Hindlimb muscle (tissue), 1 donor: Measurements from ENCODE around the gene BAIAP3. TPM values are rescaled to one million over a fixed set of nuclear protein-coding genes. Genes with fewer than 3 reads are reported as not detected.

Experiments
- DNase-seq: peaks from one replicate; pipeline ENCODE4 v3.0.0-alpha.2; 2013
- polyA plus RNA-seq: library from polyadenylated mRNA; unstranded; fragments of 120-200 nt; gene quantifications from one replicate; pipeline ENCODE4 v1.2.1, GENCODE V29; 2013; ENCODE audit not compliant: insufficient read length

The BAIAP3 gene
- polyA plus RNA-seq, 1 donor, result 0.72 TPM

DNA sequence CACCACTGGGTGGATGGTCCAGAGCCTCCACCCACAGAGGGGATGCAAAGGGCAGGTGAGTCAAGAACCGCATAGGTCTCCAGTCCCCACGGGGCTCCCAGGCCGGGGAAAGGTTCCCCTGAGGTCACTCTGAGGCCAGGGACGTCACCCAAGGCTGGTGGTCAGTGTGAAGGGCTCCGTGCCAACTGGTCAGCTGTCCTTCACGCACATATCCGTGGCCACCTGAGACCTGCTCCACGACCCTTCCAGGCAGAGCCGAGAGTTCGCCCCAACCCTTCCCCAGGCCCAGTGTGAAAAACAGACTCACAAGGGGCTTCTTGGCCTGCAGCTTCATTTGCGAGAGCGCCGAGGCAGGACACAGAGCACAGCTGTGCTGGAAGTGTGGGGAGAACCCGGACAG is 15.5 kb downstream of the BAIAP3 start:
- no peak for DNase-seq

DNA sequence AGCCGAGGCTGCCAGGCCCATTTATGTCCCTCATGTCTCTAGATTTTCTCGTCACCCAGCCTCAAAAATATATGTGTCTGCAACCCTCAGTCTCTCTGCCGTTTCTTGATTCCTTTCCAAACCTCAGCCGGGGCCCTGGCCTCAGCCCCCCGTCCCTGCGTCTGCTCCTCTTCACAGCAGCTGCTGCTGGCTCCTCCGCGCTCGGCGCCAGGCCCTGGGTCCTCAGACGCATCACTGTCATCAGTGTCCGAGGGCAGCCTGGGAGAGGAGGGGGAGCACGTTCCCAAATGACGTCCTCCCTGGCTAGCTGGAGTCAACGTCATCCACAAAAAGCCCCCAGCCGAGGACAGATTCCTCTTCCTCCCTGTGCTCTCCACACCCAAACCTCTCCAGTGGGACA is 15.9 kb downstream of the BAIAP3 start:
- no peak for DNase-seq

DNA sequence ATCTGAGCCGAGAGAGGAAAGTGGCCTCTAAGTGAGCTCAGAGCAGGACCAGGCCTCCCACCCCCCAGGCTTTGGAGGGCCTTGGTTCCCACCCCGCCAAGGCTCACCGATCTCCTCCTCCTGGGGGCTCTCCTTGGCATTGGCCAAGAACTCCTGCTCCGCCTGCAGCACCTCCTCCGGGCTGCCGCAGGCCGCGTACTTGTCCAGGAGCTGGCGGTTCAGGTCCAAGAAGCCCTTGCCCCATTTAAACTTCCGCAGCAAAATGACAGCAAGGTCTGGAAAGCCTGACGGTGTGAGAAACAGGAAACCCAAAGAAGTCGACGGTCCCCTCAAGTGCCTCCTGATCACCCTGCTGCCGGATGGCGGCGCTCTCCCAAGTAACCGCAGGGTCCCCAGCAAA is 16.5 kb downstream of the BAIAP3 start:
- no peak for DNase-seq

DNA sequence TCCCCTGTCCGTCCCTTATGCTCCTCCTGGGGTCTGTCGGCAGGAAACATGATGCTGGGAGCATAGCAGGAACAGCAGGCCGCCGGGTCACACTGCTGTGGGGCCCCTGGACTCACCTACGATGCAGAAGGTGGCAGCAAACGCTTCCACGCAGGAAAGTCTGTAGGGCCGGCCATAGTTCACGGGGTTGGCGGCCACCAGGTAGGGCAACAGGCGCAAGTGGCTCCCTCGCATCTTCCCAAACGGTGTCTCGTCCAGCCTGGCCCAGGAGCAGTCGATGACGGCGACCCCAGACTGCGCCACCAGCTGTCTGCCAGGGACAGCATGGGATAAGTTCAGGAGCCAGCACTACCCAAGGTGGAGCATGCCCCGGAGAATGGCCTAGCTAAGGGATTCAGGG is 17.2 kb downstream of the BAIAP3 start:
- no peak for DNase-seq

DNA sequence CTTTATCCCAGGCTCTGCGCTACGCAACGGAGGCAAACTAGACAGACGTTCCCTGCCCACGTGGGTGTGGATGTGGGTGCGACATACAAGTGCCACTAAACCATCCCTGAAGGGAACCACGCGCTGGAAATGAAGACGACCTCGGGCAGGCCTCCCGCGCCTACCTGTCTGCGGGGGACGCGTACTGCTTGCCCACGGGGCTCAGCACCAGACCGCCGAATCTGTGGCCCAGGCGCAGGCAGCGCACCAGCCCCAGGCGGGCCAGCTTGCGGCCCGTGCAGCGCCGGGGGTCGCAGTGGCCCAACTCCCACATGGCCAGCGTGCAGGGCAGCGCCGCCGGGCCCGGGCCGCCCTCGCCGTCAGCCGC is 17.8 kb downstream of the BAIAP3 start:
- DNase-seq, result no peak

DNA sequence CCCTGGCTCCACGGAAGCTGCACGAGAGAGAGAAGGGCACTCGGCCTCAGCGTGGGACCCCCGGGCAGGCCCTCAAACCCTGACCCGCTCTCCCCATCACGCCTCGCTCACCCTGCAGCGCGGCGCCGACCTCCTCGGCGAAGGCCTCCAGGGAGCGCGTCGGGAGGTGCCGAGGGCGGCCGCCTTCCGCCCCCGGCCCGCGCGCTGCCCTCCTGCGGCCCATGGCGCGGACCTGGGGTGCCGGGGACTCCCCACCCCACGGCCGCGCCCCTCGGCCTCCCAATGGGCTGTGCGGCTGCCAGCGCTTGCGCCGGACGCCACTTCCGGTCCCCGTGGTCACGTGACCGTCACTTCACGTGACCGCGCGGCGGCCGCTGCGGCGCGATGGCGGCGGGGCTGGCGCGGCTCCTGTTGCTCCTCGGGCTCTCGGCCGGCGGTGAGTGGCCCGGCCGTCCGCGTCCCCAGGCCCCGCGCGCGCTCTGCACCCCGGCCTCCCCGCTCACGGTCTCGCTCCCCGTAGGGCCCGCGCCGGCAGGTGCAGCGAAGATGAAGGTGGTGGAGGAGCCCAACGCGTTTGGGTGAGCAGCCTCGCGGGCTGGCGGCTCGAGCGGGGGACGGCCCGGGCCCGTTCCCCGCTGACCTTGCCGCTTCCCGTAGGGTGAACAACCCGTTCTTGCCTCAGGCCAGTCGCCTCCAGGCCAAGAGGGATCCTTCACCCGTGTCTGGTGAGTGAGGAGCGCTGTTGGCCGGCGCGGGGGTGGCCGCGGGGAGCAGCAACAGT is 18.3 kb downstream of the BAIAP3 start, which contains the start of the genes GNPTG and TSR3:
Gene GNPTG, plus strand, starts transcription at position 350 of the 781 bp plus-strand sequence. Its CDS starts 35 bp downstream, at position 385.
Gene TSR3, minus strand, starts transcription at position 297 of the 781 bp plus-strand sequence. Its CDS starts 74 bp downstream, at position 223.
- peak; percentile 93 for DNase-seq

DNA sequence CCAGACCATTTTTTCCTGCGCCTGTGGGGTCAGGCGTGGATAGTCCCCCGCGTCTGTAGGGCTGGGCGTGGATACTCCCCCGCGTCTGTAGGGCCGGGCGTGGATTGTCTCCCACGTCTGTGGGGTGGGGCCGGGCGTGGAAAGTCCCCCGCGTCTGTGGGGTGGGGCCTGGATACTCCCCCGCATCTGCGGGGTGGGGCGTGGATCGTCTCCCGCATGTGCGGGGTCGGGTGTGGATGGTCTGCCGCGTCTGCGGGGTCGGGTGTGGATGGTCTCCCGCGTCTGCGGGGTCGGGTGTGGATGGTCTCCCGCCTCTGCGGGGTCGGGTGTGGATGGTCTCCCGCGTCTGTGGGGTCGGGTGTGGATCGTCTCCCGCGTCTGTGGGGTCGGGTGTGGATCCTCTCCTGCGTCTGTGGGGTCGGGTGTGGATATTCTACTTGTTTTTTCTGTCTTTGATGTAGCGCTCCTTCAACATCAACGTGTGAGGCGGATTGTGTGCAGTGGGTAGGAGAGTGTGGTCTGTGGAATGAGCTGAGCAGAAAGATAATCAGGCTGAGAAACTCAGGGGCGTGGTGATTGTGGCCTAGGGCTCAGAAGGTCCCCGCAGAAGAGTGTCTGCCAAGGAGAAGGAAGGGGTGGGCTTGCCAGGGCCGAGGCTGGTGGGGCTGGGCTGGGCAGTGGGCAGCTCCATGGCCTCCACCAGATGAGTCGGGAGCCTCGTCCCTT is 21.5 kb downstream of the BAIAP3 start:
- no peak for DNase-seq

DNA sequence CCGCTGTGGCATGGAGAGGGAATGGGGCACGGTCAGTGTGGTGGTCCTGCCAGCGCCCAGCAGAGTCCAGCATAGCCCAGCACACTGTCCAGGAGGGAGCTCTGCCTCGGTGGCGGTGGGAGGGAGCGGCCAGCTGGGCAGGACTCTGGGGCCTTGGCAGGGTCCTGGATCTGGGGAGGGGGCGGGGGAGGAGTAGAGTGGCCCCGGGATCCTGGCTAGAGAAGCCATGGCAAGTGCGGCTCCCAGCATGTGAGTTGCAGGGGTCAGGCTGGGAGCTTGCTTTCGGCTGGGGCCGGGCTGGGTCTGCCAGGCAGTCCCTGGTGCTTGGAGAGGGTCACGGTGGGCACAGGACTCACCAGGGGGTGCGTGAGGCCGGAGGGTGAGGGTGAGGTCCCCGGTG is 22.1 kb downstream of the BAIAP3 start:
- DNase-seq, result no peak

DNA sequence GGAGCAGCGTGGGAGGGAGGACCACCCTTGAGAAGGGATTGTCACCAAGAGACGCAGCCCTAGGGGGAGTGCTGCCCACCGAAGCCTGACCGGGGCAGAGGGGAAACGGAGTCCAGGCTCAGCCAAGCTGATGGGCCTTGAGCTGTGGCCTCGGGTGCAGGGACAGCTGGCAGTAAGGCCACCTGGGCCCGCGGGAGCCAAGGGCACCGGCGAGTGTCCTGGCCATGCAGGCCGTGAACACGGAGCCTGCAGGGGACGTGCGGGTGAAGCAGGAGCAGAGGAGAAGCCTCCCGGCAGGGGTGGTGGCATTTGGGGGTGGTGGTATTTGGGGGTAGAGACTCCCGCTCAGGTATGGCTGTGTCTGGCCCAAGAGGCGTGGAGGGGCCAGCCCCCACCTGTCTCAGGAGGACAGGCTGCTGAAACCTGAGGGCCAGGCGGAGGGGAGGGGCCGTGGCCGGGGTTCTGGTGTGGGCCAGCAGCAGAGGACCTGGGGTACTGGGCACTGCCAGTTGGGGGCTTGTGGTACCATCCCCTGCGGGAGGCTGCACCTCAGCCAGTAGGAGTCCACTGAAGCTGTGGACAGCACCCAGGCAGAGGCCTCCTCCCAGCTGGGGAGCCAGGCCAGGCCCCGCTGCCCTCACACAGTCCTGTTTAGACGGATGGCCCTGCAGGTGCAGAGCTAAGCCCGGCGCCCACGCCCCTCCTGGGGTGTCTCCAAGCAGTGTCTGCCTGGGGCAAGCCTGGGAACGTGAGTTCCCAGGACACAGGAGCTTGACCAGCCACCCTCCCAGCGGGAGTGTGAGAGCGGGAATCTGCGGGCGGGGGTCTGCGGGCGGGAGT is 22.8 kb downstream of the BAIAP3 start:
- no peak for DNase-seq

DNA sequence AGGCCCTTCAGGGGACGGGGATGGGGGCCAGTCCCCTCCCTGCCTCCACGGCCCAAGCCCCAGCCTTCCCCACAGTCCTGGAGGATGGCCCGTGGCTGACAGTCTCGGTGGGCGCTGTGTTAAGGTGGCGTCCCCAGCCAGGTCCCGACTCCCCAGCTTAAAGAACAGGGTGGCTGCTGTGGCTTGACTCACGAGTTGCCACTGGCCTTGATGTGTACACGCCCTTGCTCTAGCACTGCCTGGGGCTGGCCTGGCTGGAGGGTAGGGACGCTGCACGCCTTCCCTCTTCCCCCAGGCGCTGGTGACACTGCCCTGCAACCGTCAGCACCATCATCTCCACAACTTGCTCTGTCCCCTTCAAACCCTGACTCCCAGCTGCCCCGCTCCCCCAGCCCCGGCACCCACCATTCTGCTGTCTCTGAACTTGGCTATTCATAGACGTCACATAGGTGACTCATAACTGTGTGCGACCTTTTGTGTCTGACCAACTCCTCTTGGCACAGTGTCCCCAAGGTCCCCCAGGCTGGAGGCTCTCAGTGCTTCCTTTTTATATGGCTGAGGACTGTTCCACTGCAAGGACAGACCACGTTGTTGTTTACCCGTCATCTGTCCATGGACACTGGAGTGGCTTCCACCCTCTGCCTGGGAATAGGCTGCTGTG is 24.6 kb downstream of the BAIAP3 start:
- DNase-seq, result no peak

DNA sequence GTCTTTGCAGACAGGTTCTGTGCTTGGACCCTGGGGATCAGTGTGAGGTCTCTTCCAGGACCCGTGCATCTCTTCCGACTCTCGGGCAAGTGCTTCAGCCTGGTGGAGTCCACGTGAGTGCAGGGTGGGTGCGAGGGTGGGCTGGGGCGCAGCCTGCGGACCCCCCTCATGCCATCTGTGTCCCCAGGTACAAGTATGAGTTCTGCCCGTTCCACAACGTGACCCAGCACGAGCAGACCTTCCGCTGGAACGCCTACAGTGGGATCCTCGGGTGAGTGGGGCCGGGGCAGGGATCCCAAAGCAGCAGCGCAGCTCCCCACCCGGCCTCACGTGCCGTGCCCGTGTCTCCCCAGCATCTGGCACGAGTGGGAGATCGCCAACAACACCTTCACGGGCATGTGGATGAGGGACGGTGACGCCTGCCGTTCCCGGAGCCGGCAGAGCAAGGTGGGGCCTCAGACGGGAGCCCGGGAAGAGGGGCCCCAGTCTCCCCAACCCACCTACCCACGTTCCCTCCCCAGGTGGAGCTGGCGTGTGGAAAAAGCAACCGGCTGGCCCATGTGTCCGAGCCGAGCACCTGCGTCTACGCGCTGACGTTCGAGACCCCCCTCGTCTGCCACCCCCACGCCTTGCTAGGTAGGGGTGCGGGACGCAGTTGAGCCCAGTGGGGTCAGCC is 28.4 kb downstream of the BAIAP3 start:
- no peak for DNase-seq

DNA sequence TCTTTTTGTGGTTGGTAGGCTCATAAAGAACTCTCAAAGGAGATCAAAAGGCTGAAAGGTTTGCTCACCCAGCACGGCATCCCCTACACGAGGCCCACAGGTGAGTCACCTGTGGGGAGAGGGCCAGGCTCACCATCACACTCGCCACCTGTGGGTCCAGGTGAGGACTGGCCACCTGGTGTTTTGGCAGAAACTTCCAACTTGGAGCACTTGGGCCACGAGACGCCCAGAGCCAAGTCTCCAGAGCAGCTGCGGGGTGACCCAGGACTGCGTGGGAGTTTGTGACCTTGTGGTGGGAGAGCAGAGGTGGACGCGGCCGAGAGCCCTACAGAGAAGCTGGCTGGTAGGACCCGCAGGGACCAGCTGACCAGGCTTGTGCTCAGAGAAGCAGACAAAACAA is 29.4 kb downstream of the BAIAP3 start:
- DNase-seq, result no peak

DNA sequence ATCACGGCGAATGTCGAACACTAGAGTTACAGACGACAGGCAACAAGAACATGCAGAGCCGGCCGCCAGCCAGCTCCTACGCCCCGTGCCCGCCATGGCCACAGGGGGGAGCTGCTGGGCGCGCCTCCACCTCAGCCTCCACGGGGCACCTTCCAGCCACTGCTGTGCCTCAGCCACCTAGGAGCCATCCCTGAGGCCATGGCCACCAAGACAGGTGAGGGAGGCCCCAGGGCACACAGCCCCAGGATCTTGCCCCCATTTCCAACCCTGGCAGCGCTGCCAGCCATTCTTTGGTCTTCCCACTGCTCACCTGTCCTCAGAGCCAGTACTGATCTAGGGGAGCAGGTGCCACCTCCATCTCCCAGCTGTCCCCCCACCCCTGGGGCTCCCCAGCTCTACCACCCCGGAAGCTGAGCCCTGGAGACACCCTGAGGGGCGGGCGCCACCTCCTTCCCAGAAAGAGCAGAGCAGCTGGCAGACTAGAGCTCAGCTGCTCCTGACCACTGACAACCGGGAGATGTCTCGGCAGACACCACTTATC is 30.1 kb downstream of the BAIAP3 start:
- DNase-seq, result no peak

DNA sequence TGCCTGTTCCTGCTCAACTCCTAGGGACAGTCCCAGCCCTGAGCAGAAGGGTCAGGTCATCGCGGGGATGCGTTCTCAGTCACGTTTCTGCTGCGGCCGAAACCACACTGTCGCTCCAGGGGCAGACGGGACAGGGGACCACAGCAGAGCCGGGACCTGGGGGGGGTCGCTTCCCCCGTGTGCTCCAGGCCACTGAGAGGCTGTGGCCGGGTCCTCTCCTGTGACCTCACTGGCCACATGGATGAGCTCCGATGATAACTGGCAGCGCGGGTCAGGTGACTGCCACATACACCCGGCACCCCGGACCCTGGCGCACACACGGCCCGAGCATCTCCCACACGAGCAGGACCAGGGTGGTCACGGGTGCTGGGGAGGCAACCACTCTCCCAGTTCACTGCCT is 31.1 kb downstream of the BAIAP3 start:
- no peak for DNase-seq

DNA sequence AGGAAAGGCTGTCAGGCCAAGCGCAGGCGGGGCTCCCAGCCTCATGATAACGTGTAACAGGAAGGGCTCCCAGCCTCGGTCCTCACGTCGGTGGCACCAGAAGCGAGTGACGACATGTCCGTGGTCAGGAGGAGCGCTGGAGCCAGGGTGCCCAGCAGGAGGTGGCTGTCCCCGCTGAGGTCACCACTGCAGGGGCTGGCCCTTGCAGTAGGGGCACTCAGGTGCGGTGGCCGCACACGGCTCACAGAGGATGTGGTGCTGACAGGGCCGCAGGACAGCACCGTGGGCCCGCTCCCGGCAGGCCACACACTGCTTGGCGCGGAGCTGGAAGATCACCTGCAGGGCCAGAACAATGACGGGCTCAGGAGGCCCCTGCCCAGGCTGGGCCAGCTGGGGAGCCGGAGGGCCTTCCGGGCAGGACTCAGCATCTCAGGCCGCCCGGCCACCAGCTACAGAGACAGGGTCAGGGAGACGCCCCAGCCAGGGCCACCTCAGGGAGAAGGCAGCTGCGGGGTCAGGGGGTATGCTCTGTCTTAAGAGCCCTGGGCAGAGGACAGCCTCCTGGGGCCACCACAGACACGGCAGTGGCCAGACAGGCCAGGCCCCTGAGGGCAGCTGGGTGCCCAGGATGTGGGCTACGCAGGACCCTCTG is 32.7 kb downstream of the BAIAP3 start:
- DNase-seq, result no peak

DNA sequence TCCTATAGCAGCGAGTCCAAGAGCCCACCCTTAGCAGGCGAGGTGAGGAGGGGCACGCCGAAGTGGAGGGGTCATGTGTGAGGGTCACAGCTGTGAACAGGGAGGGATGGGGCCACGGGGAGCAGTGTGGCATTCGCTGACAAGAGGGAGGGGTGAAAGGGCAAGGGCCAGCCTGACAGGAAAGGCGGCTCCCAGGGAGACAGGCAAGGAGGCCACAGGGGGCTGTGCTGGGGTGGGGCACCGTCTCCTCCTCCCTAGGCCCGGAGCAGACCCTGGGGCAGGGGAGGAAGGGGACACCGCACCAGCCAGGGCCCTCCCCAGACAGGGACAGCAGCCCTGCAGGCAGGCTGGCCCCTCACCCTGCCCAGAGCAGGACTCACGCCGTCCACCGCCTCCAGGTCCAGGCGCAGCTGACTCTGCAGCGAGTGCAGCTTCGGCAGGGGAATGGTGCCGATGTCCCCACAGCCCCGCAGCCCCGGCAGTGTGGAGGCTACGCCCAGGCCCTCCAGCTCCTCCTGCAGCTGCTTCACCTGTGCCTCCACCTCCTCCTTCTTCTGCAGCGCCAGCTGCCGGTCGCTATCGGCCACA is 33.4 kb downstream of the BAIAP3 start:
- DNase-seq, result no peak

DNA sequence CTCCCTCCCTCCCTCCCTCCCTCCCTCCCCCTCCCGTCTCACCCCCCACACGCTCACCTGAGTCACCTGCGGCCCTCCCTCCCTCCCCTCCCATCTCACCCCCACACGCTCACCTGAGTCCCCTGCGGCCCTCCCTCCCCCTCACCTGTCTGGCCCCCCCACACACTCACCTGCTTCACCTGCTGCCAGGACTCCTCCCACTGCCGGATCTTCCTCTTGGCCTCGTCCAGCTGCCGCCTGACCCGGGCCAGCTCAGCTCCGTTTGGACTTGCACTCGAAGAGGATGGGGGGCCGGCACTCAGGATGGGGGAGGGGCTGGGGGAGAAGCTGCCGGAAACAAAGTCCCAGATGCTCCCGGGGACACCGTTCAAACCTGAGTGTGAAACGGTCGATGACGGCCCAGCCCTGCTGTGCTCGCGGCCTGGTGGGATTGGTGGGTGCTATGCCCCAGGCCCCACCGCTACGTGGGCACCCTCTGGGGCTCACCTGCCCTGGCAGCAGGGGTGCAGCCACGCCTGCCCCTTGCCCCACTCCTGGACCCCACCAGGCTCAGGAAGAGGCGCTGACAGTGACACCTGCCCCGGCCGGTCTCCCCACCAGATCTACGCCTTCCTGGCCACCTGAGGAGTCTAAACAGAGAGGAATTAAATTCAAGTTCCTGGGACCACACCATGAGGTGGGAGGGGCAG is 34.2 kb downstream of the BAIAP3 start:
- no peak for DNase-seq

DNA sequence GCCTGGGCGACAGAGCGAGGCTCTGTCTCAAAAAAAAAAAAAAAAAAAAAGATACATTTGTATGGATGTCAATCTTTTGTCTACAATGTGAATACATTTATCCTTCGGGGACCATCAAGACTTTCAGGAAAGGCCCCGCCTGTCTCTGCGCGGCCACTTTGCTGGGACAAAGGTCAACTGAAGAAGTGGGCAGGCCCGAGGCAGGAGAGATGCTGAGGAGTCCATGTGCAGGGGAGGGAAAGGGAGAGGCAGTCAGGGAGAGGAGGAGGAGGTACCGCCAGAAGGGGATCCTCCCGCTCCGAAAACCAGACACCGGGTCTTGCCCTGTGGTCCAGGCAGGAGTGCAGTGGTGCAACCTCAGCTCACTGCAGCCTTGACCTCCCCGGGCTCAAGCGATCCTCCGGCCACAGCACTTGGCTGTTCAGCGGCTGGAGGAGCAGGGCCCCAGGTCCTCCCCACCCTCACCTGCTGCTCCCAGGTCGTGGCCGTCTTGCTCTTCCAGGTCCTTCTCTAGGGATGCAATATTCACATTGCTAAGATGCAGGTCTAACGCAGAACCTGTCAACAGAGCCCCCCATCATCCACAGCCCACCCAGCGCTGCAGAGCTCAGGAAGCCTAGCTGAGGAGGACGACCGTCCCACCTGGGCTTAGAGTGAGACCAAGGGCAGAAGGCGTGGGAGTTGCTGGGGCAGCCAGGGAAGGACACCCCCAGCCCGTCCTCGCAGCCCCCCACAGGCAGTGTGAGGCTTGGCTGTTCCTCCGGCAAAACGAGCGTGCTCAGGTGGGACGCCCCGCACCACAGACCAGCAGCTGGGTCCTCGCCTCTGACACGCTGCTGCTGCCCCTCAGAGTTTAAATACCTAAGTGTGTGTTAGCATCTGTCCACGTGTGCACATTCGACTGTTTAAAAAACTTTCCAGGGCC is 37.9 kb downstream of the BAIAP3 start:
- no peak for DNase-seq
